Measurements from ENCODE around the gene GRIN2D. TPM values are rescaled to one million over a fixed set of nuclear protein-coding genes. Genes with fewer than 3 reads are reported as not detected.
A peak's percentile ranks its signal among the peaks of the same experiment; 100 is the strongest.

GRIN2D gene
- total RNA-seq, 2 experiments from 2014 or later = 0.07 TPM

DNA sequence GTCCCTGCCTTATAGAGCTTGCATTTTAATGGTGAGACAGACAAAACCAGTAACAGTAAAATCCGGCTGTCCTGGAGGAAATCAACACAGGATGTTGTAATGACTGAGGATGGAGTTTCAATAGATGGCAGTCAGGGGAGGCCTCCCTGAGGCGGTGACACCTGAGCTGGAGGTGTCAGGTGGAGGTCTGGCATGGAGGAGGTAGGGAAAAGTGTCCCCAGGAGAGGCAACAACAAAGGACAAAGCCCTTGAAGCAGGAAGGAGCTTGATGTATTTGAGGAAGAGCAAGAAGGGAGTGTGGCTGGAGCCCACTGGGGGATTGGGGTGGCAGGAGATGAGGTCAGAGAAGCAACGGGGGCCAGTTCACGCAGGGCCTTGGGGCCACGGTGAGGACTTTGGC, 7.8 kb downstream of the GRIN2D start:
- H3K4me3 Mint-ChIP-seq = no peak overlapping the region
- intact Hi-C loops (cut with micrococcal nuclease) = no loop called here
- no peaks in the 10 kb centered on the region for H3K36me3 Mint-ChIP-seq
- ChIA-PET CTCF (interaction anchor here (0.8 to 4.0 kb wide), 2 partner anchors 10 to 13 kb away, joined by 3 to 24 read pairs; partner anchors contain the start of gene KDELR1), POLR2A (no interaction called here)
- no peak for DNase-seq
- no peak overlapping the region for H3K27ac Mint-ChIP-seq
- H3K9me3 Mint-ChIP-seq = peaks cover 4% of the 10 kb centered on the region
- H3K27me3 Mint-ChIP-seq = peaks cover 14% of the 10 kb centered on the region
- peaks cover 19% of the 10 kb centered on the region for H3K4me1 Mint-ChIP-seq (ENCODE audit: low read depth)

DNA sequence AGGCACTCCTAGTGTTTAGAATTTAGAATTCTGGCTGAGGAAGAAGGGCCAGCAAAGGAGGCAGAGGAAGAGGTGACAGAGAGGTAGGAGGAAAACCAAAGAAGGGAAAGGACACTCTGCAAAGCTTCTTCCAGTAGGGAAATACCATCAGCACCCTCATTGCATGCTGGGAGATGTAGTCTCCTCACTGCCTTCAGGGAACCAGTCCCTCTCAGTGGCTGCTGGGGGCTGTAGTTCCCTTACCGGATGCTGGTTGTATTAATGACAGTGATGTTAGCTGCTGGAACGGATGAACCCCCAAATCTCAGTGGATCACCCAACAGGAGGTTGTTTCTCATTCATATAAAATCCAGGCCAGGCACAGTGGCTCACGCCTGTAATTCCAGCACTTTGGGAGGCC, 10.1 kb downstream of the GRIN2D start:
- Mint-ChIP-seq H3K27me3 (peaks cover 3% of the 10 kb centered on the region), H3K4me1 (ENCODE audit: low read depth) (peaks cover 9% of the 10 kb centered on the region), H3K4me3 (no peak overlapping the region), H3K9me3 (peaks cover 4% of the 10 kb centered on the region), H3K27ac (no peak overlapping the region), H3K36me3 (no peaks in the 10 kb centered on the region)
- intact Hi-C loops (cut with micrococcal nuclease) = no loop called here
- ChIA-PET POLR2A (no interaction called here), CTCF (interaction anchor here (4.0 kb wide), 1 partner anchor 12 kb away, joined by 24 read pairs; the partner anchor contains the start of gene KDELR1)
- DNase-seq = peak; percentile 65

DNA sequence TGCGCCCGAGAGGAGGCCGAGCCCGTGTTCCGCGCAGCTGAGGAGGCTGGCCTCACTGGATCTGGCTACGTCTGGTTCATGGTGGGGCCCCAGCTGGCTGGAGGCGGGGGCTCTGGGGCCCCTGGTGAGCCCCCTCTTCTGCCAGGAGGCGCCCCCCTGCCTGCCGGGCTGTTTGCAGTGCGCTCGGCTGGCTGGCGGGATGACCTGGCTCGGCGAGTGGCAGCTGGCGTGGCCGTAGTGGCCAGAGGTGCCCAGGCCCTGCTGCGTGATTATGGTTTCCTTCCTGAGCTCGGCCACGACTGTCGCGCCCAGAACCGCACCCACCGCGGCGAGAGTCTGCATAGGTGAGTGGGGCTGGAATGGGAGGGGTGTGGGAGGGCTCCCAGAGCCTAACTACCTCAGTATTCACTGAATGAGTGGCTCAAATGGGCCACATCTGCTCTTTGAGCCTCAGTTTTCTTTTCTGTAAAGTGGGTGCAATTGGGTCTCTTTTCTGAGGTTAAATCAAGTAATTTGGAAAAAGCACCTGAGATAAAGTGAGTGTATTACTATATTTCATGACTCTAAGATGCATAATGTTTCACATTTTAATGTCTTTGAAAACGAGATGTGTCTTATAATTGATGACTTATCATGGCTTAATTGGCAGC, 11.7 kb downstream of the GRIN2D start:
- no peak overlapping the region for H3K4me3 Mint-ChIP-seq
- ChIA-PET CTCF (no interaction called here), POLR2A (no interaction called here)
- H3K27ac Mint-ChIP-seq = no peak overlapping the region
- peaks cover 2% of the 10 kb centered on the region for H3K4me1 Mint-ChIP-seq (ENCODE audit: low read depth)
- no peak for DNase-seq
- peaks cover 2% of the 10 kb centered on the region for H3K9me3 Mint-ChIP-seq
- H3K27me3 Mint-ChIP-seq = peaks cover 5% of the 10 kb centered on the region
- intact Hi-C loops (cut with micrococcal nuclease) = no loop called here
- H3K36me3 Mint-ChIP-seq = no peaks in the 10 kb centered on the region

DNA sequence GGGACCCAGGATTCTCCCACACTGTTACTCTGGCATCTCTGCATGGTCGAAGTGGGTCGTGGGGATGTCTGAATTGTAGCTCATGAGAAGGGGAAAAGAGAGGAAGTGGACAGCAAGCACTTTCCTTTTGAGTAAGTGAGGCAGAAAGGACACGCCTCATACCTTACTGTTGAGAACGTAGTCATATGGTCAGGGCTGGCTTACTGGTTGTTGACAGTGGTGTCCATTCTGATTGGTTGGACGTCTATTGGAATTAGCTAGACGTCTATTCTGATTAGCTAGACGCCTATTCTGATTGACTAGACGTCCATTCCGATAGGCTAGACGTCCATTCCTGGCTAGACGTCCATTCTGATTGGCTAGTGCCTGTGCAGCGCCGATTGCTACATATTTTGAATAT, 12.4 kb downstream of the GRIN2D start:
- no peak overlapping the region for H3K27ac Mint-ChIP-seq
- peaks cover 2% of the 10 kb centered on the region for H3K9me3 Mint-ChIP-seq
- H3K27me3 Mint-ChIP-seq = peaks cover 5% of the 10 kb centered on the region
- H3K4me1 Mint-ChIP-seq (ENCODE audit: low read depth) = no peaks in the 10 kb centered on the region
- POLR2A ChIA-PET = no interaction called here
- no peak overlapping the region for H3K4me3 Mint-ChIP-seq
- no peaks in the 10 kb centered on the region for H3K36me3 Mint-ChIP-seq
- CTCF ChIA-PET = no interaction called here
- intact Hi-C loops (cut with micrococcal nuclease) = no loop called here
- no peak for DNase-seq

DNA sequence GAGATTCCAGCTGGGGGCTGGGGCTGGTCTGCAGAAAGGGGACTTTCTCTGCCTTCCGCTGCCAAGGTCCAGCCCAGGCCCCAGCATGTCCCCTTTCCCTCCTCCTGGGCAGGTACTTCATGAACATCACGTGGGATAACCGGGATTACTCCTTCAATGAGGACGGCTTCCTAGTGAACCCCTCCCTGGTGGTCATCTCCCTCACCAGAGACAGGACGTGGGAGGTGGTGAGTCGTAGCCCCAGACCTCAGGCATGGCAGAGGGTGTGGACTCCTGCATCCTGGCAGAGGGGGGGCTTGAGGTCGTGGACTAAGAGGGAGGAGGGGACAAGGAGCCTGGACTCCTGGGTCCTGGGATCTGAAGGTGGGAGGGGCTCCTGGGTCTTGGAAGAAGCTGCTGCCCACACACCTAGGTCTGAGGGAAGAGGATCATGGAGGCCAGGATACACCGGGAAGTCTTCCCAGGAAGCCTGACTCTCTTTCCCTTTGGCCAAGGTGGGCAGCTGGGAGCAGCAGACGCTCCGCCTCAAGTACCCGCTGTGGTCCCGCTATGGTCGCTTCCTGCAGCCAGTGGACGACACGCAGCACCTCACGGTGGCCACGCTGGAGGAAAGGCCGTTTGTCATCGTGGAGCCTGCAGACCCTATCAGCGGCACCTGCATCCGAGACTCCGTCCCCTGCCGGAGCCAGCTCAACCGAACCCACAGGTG, 20.6 kb downstream of the GRIN2D start:
- no peak overlapping the region for H3K27ac Mint-ChIP-seq
- H3K27me3 Mint-ChIP-seq = peaks cover 9% of the 10 kb centered on the region
- no peak overlapping the region for H3K4me3 Mint-ChIP-seq
- ChIA-PET POLR2A (interaction anchor here (0.7 to 1.0 kb wide), 2 partner anchors 32 to 50 kb away, joined by 4 read pairs; partner anchors contain the start of genes GRWD1, SYNGR4 and TMEM143), CTCF (interaction anchor here (0.8 to 2.3 kb wide), 3 partner anchors 13 to 170 kb away, joined by 3 to 15 read pairs (median 3); partner anchors contain the start of gene KDELR1)
- peaks cover 25% of the 10 kb centered on the region for H3K4me1 Mint-ChIP-seq (ENCODE audit: low read depth)
- H3K9me3 Mint-ChIP-seq = no peaks in the 10 kb centered on the region
- intact Hi-C loops (cut with micrococcal nuclease) = loop anchor here (2.0 kb wide), 1 partner anchor 15 kb away; no protein-coding TSS in a partner anchor
- no peak for DNase-seq
- H3K36me3 Mint-ChIP-seq = no peaks in the 10 kb centered on the region

DNA sequence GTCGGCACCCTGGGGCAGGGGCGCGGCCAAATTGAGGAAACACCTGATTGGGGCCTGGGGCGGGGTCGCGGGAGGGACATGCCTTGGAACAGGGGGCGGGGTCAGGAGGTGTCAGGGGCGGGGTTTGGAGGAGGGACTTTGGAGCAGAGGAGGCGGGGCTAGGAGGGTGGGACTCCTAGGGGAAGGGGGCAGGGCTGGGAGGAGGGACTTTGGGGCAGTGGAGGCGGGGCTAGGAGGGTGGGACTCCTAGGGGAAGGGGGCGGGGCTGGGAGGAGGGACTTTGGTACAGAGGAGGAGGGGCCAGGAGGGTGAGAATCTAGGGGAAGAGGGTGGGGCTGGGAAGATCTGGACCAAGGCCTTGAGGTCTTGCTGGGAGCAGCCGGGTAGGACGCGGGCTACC, 21.9 kb downstream of the GRIN2D start:
- ChIA-PET CTCF (interaction anchor here (2.3 kb wide), 1 partner anchor 24 kb away, joined by 15 read pairs; the partner anchor contains the start of gene KDELR1), POLR2A (no interaction called here)
- no peak overlapping the region for H3K27ac Mint-ChIP-seq
- H3K4me3 Mint-ChIP-seq = no peak overlapping the region
- intact Hi-C loops (cut with micrococcal nuclease) = loop anchor here (1.0 to 5.0 kb wide), 4 partner anchors 17 to 83 kb away; partner anchors contain the start of gene TMEM143
- H3K9me3 Mint-ChIP-seq = no peaks in the 10 kb centered on the region
- H3K27me3 Mint-ChIP-seq = peaks cover 9% of the 10 kb centered on the region
- peaks cover 27% of the 10 kb centered on the region for H3K4me1 Mint-ChIP-seq (ENCODE audit: low read depth)
- peak; percentile 90 for DNase-seq
- H3K36me3 Mint-ChIP-seq = no peaks in the 10 kb centered on the region

DNA sequence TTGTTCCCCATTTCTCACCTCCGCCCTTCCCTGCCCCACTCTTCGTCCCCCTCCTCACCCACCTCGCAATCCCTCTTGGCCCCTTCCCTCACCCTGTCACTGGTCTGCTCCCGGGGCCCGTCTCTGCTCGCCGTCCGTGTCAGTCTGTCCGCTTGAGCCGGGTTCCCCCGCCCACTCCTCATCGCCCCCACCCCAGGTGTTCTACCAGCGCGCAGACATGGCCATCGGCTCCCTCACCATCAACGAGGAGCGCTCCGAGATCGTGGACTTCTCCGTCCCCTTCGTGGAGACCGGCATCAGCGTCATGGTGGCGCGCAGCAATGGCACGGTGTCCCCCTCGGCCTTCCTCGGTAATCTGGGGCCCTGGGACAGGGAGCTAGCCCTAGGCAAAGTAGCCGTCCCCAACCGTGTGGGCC, 22.3 kb downstream of the GRIN2D start:
- intact Hi-C loops (cut with micrococcal nuclease) = loop anchor here (1.0 to 5.0 kb wide), 4 partner anchors 17 to 84 kb away; partner anchors contain the start of gene TMEM143
- CTCF ChIA-PET = no interaction called here
- Mint-ChIP-seq H3K27ac (no peak overlapping the region), H3K36me3 (no peaks in the 10 kb centered on the region), H3K9me3 (no peaks in the 10 kb centered on the region), H3K27me3 (peaks cover 9% of the 10 kb centered on the region), H3K4me1 (ENCODE audit: low read depth) (peaks cover 27% of the 10 kb centered on the region), H3K4me3 (no peak overlapping the region)
- POLR2A ChIA-PET = no interaction called here
- DNase-seq = no peak

DNA sequence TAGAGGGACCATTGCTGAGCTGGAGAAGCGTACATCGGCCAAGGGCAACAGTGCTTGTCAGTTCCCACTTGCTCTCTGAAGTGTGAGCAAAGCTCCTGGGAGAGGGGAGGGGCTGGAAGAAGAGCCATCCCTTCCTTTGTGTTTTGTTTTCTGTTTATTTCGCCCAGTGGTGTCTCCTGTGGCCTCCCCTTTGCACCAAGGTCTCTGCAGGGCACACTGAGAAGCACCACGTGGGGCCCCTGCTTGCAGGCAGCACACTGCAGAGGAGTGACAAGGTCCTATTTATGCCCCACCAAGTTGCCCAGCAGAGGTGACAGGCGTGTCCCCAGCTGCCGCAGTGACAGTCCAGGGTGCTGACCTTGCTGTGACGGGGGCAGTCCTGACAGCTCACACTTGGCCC, 24.0 kb downstream of the GRIN2D start:
- intact Hi-C loops (cut with micrococcal nuclease) = loop anchor here (5.0 kb wide), 2 partner anchors 75 to 85 kb away; no protein-coding TSS in a partner anchor
- no peak overlapping the region for H3K4me3 Mint-ChIP-seq
- ChIA-PET CTCF (interaction anchor here (1.5 to 2.0 kb wide), 2 partner anchors 26 to 28 kb away, joined by 3 to 6 read pairs; partner anchors contain the start of gene KDELR1), POLR2A (no interaction called here)
- H3K27me3 Mint-ChIP-seq = peaks cover 9% of the 10 kb centered on the region
- H3K27ac Mint-ChIP-seq = no peak overlapping the region
- peaks cover 27% of the 10 kb centered on the region for H3K4me1 Mint-ChIP-seq (ENCODE audit: low read depth)
- no peaks in the 10 kb centered on the region for H3K9me3 Mint-ChIP-seq
- H3K36me3 Mint-ChIP-seq = no peaks in the 10 kb centered on the region
- DNase-seq = no peak

DNA sequence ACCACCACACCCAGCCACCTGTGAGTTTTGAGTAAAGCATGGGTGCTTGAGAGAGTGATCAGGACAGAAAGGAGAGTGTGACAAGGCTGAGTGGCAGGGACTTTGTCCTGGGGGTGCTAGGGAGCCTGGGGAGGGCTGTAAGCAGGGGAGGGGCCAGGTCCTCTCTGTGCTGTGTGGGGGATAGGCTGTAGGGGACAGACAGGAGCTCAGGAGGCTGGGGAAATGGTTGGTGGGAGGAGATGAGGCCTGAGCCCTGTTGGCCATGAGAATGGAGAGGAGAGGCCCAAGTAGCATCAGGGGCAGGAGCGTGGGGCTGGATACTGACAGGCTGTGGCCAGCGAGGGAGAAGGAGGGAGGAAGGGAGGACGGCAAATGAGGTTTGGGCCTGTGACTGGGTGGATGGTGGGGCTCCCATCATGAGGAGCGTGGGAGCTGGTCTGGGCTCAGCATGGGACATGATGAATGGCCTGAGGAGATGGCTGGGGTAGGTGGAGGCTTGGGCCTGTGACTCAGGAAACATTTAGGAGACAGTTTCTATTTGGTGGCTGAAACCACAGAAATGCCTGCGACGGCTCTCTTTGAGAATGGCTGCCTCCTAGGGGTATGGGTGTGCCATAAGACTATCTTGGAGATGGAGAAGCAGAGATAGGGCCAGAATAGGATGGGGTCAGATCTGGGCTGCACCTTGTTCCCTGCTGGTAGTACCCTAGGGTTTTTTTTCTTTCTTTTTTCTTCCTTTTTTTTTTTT, 25.0 kb downstream of the GRIN2D start:
- Mint-ChIP-seq H3K27me3 (peaks cover 9% of the 10 kb centered on the region), H3K4me1 (ENCODE audit: low read depth) (peaks cover 27% of the 10 kb centered on the region), H3K9me3 (no peaks in the 10 kb centered on the region), H3K27ac (peak overlapping the region; percentile 19), H3K36me3 (no peaks in the 10 kb centered on the region), H3K4me3 (peak overlapping the region; percentile 67)
- peak; percentile 52 for DNase-seq
- ChIA-PET CTCF (interaction anchor here (1.5 to 2.0 kb wide), 2 partner anchors 27 kb away, joined by 3 to 6 read pairs; partner anchors contain the start of gene KDELR1), POLR2A (no interaction called here)
- intact Hi-C loops (cut with micrococcal nuclease) = loop anchor here (2.0 to 5.0 kb wide), 3 partner anchors 50 to 86 kb away; partner anchors contain the start of gene CYTH2

DNA sequence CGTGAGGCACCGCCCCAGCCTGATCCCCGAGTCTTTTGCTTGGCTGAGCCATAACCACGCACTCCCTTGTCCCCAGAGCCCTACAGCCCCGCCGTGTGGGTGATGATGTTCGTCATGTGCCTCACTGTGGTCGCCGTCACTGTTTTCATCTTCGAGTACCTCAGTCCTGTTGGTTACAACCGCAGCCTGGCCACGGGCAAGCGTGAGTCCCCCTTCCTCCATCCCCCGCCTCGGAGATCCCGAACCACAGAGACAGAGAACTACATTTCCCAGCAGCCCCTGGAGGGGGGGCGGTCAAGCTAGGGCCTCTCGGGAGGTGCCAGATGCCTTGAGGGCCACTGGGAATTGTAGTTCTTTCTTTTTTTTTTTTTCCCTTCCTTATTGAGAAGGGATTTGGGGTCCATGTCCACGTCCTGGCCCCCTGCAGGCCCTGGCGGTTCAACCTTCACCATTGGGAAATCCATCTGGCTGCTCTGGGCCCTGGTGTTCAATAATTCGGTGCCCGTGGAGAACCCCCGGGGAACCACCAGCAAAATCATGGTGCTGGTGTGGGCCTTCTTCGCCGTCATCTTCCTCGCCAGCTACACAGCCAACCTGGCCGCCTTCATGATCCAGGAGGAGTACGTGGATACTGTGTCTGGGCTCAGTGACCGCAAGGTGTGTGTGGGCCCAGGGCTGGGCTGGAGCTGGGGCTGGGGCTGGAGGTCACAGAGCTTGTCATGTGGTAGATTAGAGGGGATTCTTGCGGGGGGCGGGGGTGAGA, 25.9 kb downstream of the GRIN2D start:
- peaks cover 27% of the 10 kb centered on the region for H3K4me1 Mint-ChIP-seq (ENCODE audit: low read depth)
- POLR2A ChIA-PET = no interaction called here
- peak; percentile 87 for DNase-seq
- H3K36me3 Mint-ChIP-seq = no peaks in the 10 kb centered on the region
- CTCF ChIA-PET = interaction anchor here (0.7 to 0.8 kb wide), 2 partner anchors 28 to 29 kb away, joined by 3 read pairs; partner anchors contain the start of gene KDELR1
- peak overlapping the region; percentile 19 for H3K27ac Mint-ChIP-seq
- H3K27me3 Mint-ChIP-seq = peaks cover 9% of the 10 kb centered on the region
- no peaks in the 10 kb centered on the region for H3K9me3 Mint-ChIP-seq
- peak overlapping the region; percentile 67 for H3K4me3 Mint-ChIP-seq
- intact Hi-C loops (cut with micrococcal nuclease) = loop anchor here (2.0 to 5.0 kb wide), 3 partner anchors 49 to 87 kb away; partner anchors contain the start of gene CYTH2

DNA sequence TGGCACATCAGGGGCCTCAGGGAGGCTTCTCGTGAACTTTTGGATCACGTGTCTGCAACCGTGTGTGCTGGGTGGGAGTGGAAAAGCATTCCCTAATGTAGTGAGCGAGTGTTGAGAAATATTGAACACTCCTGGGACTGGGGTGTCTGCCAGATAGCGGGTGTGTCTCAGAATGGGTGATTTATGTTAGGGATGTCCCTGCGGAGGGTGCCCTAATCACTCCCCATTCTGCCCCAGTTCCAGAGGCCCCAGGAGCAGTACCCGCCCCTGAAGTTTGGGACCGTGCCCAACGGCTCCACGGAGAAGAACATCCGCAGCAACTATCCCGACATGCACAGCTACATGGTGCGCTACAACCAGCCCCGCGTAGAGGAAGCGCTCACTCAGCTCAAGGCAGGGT, 28.1 kb downstream of the GRIN2D start:
- no peak for DNase-seq
- Mint-ChIP-seq H3K36me3 (no peaks in the 10 kb centered on the region), H3K27ac (no peak overlapping the region), H3K9me3 (no peaks in the 10 kb centered on the region), H3K4me3 (no peak overlapping the region), H3K4me1 (ENCODE audit: low read depth) (peaks cover 18% of the 10 kb centered on the region), H3K27me3 (peaks cover 3% of the 10 kb centered on the region)
- CTCF ChIA-PET = interaction anchor here (0.6 kb wide), 1 partner anchor 161 kb away, joined by 4 read pairs; no protein-coding TSS in a partner anchor
- POLR2A ChIA-PET = no interaction called here
- intact Hi-C loops (cut with micrococcal nuclease) = no loop called here

Data from activated CD4-positive, alpha-beta memory T cell treated with anti-CD3 and anti-CD28 coated beads for 36 hours (primary cell).